Loucy (cell line): ENCODE results near the gene CKLF.

ENCODE experiments used
- CTCF ChIP-seq: fragments of 200-600 bp; sonication (generic); conservative IDR thresholded peaks from 2 replicates; pipeline ENCODE4 v1.5.1; 2014; ENCODE audit warnings: mild to moderate bottlenecking, antibody characterized with exemption, low read length
- EZH2phosphoT487 ChIP-seq: fragments of 200-600 bp; IDR thresholded peaks from 2 replicates; pipeline ENCODE4 v1.6.1; 2018; ENCODE audit warnings: antibody characterized with exemption, mild to moderate bottlenecking, moderate library complexity, borderline replicate concordance

DNA sequence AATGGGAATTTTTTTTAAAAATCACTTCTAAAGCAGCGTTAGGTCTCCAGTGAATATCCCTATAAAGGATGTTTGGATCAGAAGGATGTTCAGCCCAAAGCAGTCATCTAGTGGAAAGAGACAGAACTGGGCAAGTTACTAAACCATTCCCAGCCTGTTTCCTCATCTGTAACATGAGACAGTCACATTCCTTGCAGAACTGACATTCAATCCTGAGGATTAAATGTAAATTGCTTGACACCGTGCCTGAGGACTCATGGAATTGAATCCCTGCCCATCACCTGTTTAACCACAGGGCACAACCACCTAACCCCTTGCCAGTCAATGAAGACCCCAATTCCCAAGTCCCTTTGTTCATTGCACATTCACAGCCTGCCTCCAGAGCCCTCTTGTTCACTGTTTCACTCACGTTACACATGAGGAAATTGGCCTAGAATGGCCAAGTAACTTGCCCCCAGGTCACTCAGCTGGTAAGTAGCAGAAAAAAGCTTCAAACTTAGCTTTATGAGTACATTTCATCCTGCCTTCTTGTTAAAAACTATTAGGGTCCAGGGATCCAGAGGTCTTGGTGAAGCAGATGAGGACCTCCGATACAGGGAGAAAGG lies 28.3 kb downstream of the CKLF start:
- TF ChIP-seq CTCF (no peak), EZH2phosphoT487 (no peak)
